Measurements from ENCODE around the gene PCYOX1L. TPM values are rescaled to one million over a fixed set of nuclear protein-coding genes. Genes with fewer than 3 reads are reported as not detected.

PCYOX1L gene
- total and polyA plus RNA-seq, 2 donors (not counting 1 experiment from before 2014, with no cell fraction given) = 7.6 to 9.1 TPM

GRCh38 chr5:149410721-149411432, 53.0 kb downstream of the PCYOX1L start:
- H4K20me1 ChIP-seq (ENCODE audit: control insufficient read depth, extremely low read depth, insufficient read depth, low read length) = no peaks in the 10 kb centered on the region

GRCh38 chr5:149411738-149412519, 54.1 kb downstream of the PCYOX1L start:
- TF ChIP-seq CTCF (conservative IDR thresholded peaks at IDR 0.05 in 1 of 2, IDR thresholded peaks at IDR 0.05 in 1 of 2; ENCODE audit: low read depth in 1 of 2, low read length in 2 of 2) = no peak
- TF ChIP-seq EZH2 (IDR thresholded peaks at IDR 0.05; ENCODE audit: low read length, missing control alignments) = no peak
- Histone ChIP-seq H3K4me1 (ENCODE audit: control insufficient read depth, extremely low read depth, insufficient read depth, low read length) (peaks cover 44% of the 10 kb centered on the region), H4K20me1 (ENCODE audit: control insufficient read depth, extremely low read depth, insufficient read depth, low read length) (no peaks in the 10 kb centered on the region), H3K79me2 (ENCODE audit: control insufficient read depth, insufficient read depth, low read length) (peaks cover 94% of the 10 kb centered on the region), H3K4me3 (replicated peaks in 1 of 4; ENCODE audit: control extremely low read depth in 1 of 4, insufficient read depth in 1 of 4, low read depth in 3 of 4, low read length in 4 of 4) (peak overlapping the region in 3 of 4 experiments; percentile 2 to 95 (median 22)), H3K9ac (ENCODE audit: insufficient read depth, low read length) (peak overlapping the region; percentile 26), H3K9me3 (ENCODE audit: control insufficient read depth, insufficient read depth, low read depth, low read length) (no peaks in the 10 kb centered on the region), H3K27ac (ENCODE audit: insufficient read depth, low read length) (peak overlapping the region; percentile 90), H3K27me3 (ENCODE audit: control insufficient read depth, insufficient read depth, low read length) (no peaks in the 10 kb centered on the region), H3K4me2 (ENCODE audit: extremely low read depth, insufficient read depth, low read length) (peak overlapping the region; percentile 49), H3K36me3 (ENCODE audit: control insufficient read depth, insufficient read depth, low read length) (peaks cover 8% of the 10 kb centered on the region), H2AFZ (ENCODE audit: low read length) (no peak overlapping the region)
- DNase-seq (ENCODE audit: low read depth in 2 of 2) = no peak

More at GRCh38 chr5:149410721-149411432, 53.0 kb downstream of the PCYOX1L start:
- peak in 1 of 2 donors; percentile 65 for DNase-seq (ENCODE audit: low read depth in 2 of 2)
- peak overlapping the region; percentile 35 for H3K9ac ChIP-seq (ENCODE audit: insufficient read depth, low read length)
- peak overlapping the region; percentile 90 for H3K27ac ChIP-seq (ENCODE audit: insufficient read depth, low read length)
- peaks cover 88% of the 10 kb centered on the region for H3K79me2 ChIP-seq (ENCODE audit: control insufficient read depth, insufficient read depth, low read length)
- no peaks in the 10 kb centered on the region for H3K9me3 ChIP-seq (ENCODE audit: control insufficient read depth, insufficient read depth, low read depth, low read length)
- no peaks in the 10 kb centered on the region for H3K27me3 ChIP-seq (ENCODE audit: control insufficient read depth, insufficient read depth, low read length)
- peaks cover 43% of the 10 kb centered on the region for H3K4me1 ChIP-seq (ENCODE audit: control insufficient read depth, extremely low read depth, insufficient read depth, low read length)
- H3K4me3 ChIP-seq (replicated peaks in 1 of 4; ENCODE audit: control extremely low read depth in 1 of 4, insufficient read depth in 1 of 4, low read depth in 3 of 4, low read length in 4 of 4) = peak overlapping the region in 3 of 4 experiments; percentile 86 to 95 (median 88)
- peak overlapping the region; percentile 74 for H3K4me2 ChIP-seq (ENCODE audit: extremely low read depth, insufficient read depth, low read length)
- TF ChIP-seq EZH2 (IDR thresholded peaks at IDR 0.05; ENCODE audit: low read length, missing control alignments) (no peak), CTCF (conservative IDR thresholded peaks at IDR 0.05 in 1 of 2, IDR thresholded peaks at IDR 0.05 in 1 of 2; ENCODE audit: low read depth in 1 of 2, low read length in 2 of 2) (no peak)
- H2AFZ ChIP-seq (ENCODE audit: low read length) = no peak overlapping the region
- H3K36me3 ChIP-seq (ENCODE audit: control insufficient read depth, insufficient read depth, low read length) = peaks cover 6% of the 10 kb centered on the region

GRCh38 chr5:149412783-149413476, 55.1 kb downstream of the PCYOX1L start:
- Histone ChIP-seq H3K4me3 (replicated peaks in 1 of 4; ENCODE audit: control extremely low read depth in 1 of 4, insufficient read depth in 1 of 4, low read depth in 3 of 4, low read length in 4 of 4) (peak overlapping the region in 1 of 4 experiments; percentile 95), H3K27me3 (ENCODE audit: control insufficient read depth, insufficient read depth, low read length) (no peaks in the 10 kb centered on the region), H3K79me2 (ENCODE audit: control insufficient read depth, insufficient read depth, low read length) (peaks cover 94% of the 10 kb centered on the region), H3K27ac (ENCODE audit: insufficient read depth, low read length) (peak overlapping the region; percentile 62), H3K9ac (ENCODE audit: insufficient read depth, low read length) (peak overlapping the region; percentile 61), H3K4me1 (ENCODE audit: control insufficient read depth, extremely low read depth, insufficient read depth, low read length) (peaks cover 54% of the 10 kb centered on the region), H3K4me2 (ENCODE audit: extremely low read depth, insufficient read depth, low read length) (peak overlapping the region; percentile 1), H2AFZ (ENCODE audit: low read length) (no peak overlapping the region), H3K9me3 (ENCODE audit: control insufficient read depth, insufficient read depth, low read depth, low read length) (no peaks in the 10 kb centered on the region), H3K36me3 (ENCODE audit: control insufficient read depth, insufficient read depth, low read length) (peaks cover 10% of the 10 kb centered on the region), H4K20me1 (ENCODE audit: control insufficient read depth, extremely low read depth, insufficient read depth, low read length) (no peaks in the 10 kb centered on the region)
- DNase-seq (ENCODE audit: low read depth in 2 of 2) = no peak
- TF ChIP-seq CTCF (conservative IDR thresholded peaks at IDR 0.05 in 1 of 2, IDR thresholded peaks at IDR 0.05 in 1 of 2; ENCODE audit: low read depth in 1 of 2, low read length in 2 of 2) (no peak), EZH2 (IDR thresholded peaks at IDR 0.05; ENCODE audit: low read length, missing control alignments) (no peak)

All from fibroblast of lung (primary cell).